MM.1S (cell line): ENCODE measurements around the gene PAQR5.
"Not testable (repeated sequence)": the region's sequence is repeated elsewhere in the genome, so short reads cannot be mapped to it uniquely, and the experiment has no call there.

Experiments used
- CTCF ChIP-seq: fragments of 300-600 bp; sonication (generic); IDR thresholded peaks from 2 replicates; pipeline ENCODE4 v1.5.1; 2016; ENCODE audit warnings: antibody characterized with exemption, low read length, mixed read lengths
- EZH2 ChIP-seq: fragments of 300-600 bp; sonication (generic); optimal IDR thresholded peaks from 2 replicates; pipeline ENCODE3; 2017; ENCODE audit warnings: low read depth, mild to moderate bottlenecking, antibody characterized with exemption, low read length, mixed read lengths

GRCh38 chr15:69302087-69302486 lies 3.4 kb downstream of the PAQR5 start:
- TF ChIP-seq EZH2, CTCF: not testable (repeated sequence)
